MM.1S (cell line): ENCODE results near the gene ATP6V0A1.

Experiments used
- EZH2 ChIP-seq: fragments of 300-600 bp; sonication (generic); optimal IDR thresholded peaks from 2 replicates; pipeline ENCODE3; 2017; ENCODE audit warnings: low read depth, mild to moderate bottlenecking, antibody characterized with exemption, low read length, mixed read lengths
- EZH2phosphoT487 ChIP-seq: fragments of 300-600 bp; sonication (generic); IDR thresholded peaks from 2 replicates; pipeline ENCODE4 v1.6.1; 2018; ENCODE audit warnings: antibody characterized with exemption, low read length
- TF ChIP-seq, protein P1 (sequence below): fragments of 300-600 bp; sonication (generic); IDR thresholded peaks from 2 replicates; pipeline ENCODE4 v1.5.1; 2016; ENCODE audit warnings: antibody characterized with exemption, low read length, mixed read lengths

DNA sequence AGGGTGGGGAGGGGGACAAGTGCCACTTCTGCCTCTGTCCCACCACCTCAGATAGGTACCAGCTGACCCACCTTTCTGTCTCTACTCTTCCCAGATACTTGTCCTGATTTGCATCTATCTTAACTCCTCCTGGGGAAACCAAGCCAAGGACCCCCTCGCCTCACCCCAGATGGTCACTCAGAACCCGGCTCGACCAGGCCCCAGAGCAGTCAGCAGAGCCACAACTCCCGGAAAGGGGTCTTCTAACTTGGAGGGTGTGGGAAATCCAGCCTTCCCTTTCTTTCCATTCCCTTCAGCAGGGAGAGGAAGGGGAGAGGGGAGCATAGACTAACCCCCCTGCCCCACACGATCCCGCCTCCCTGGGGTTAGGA lies 37.6 kb upstream of the ATP6V0A1 start:
- TF ChIP-seq, protein P1, sequence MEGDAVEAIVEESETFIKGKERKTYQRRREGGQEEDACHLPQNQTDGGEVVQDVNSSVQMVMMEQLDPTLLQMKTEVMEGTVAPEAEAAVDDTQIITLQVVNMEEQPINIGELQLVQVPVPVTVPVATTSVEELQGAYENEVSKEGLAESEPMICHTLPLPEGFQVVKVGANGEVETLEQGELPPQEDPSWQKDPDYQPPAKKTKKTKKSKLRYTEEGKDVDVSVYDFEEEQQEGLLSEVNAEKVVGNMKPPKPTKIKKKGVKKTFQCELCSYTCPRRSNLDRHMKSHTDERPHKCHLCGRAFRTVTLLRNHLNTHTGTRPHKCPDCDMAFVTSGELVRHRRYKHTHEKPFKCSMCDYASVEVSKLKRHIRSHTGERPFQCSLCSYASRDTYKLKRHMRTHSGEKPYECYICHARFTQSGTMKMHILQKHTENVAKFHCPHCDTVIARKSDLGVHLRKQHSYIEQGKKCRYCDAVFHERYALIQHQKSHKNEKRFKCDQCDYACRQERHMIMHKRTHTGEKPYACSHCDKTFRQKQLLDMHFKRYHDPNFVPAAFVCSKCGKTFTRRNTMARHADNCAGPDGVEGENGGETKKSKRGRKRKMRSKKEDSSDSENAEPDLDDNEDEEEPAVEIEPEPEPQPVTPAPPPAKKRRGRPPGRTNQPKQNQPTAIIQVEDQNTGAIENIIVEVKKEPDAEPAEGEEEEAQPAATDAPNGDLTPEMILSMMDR: no peak
- TF ChIP-seq EZH2 (no peak), EZH2phosphoT487 (no peak)
